ENCODE results near the gene NAT9.

The NAT9 gene

GRCh38 chr17:74778960-74779359, 2.8 kb upstream of the NAT9 start:
- no peak for DNase-seq

DNA sequence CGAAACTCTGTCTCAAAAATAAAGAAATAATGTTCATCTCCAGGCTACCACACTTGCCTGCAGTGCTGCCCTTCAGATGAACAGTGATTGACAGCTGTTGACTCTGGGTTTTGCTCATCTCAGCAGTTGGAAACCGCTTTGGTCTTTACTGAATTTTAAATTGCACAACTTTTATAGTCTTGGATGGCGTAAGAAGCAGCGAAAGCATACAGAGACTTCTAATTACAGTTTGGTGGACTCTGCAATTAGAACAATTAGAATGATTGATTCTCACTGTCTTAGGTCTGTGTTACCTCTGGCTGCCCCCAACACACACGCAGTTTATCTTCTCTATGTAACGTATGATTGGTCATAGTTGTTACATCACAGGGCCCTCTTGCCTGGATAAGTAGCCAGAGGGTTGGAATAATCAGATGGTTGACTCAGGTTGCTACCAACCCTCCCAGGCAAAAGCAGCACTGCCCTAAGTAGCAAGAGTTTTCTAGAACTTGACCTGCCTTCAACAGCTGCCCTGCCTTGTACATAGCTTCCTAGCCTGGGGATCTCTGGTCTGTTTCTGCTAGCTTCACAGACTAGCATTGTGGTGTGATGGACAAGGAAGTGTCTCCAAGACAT, 1.9 kb upstream of the NAT9 start:
- DNase-seq, result no peak

DNA sequence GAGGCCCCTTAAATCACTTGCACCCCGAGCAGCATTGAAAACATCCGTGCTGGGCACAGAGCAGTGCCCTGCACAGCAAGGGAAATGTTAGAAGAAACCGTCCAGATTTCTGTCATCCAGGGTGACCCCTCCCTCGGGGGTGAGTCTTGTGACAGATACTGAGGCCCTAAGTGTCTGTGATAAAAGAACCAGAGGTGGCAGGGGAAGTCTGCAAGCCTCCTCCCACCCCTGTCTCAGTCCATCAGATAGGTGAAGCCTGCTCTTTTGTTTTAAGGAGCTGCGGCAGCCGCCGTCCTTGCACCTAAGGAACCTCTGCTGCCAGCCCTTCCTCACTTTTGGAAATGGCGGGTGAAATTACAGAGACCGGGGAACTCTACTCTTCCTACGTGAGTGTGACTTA, 845 bp upstream of the NAT9 start:
- no peak for DNase-seq

DNA sequence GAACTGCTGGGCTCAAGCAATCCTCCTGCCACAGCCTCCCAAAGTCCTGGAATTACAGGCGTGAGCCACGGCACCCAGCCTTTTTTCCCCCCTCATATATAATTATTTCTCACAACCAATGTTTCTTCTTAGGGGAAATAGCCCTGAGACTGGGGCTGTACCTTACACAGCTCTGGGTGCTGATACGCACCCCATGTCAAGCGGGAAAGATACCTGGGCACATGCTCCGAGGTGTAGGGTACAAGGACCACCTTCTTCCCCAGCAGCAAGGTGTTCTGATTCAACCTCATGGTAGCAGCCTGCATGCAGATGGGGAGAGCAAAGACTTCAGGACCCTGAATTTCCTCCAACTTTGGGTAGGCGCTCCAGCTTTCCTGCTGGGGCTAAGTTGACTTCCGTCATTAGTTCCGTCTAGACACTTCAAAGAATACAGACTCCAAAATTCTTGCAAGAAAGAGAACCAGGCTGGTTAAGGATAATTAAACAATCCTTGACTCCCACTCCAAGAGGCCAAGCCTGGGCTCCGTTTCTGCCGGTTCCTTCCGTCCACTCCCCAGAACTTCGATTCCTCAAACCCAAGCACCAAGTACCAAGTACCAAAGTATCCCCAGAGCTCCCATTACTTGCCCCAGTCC, 619 bp downstream of the NAT9 start:
- DNase-seq, result no peak

DNA sequence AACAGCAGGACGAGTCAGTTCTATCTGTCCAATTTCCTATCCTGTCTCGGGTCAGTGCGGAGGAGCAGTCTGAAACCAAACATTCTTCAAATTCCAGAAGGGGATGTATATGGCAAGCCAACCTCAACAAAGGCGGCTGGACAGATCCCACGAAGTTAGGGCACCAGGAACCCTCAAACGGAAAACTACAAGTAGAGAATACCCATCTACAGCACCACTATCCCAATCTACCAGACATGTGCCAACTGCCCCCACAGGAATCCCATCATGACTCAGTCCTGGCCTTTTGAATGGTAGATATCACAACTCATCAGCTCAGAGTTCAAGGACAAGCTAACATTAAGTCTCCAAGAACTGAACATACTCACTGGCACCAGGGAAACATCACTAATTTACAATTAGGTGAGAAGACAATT, 2.3 kb downstream of the NAT9 start:
- DNase-seq, result no peak

DNA sequence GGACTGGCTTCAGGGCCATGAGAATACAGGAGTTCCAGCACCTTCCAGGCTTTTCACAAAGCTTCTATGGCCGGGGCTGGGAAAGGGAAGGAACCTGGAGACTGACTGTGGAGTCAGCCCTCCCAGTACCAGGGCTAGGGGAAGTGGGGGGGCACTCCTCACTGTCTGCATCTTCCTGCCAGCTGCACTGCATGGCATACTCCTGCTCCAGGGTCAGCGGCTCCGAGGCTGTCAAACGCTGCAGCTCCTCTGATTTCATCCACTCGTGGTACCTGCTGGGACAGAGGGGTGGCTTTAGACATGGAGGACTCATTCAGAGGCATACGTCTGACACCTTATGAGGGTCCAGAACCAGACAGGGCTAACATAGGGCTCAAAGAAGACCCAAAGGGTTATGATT, 2.7 kb downstream of the NAT9 start:
- no peak for DNase-seq

DNA sequence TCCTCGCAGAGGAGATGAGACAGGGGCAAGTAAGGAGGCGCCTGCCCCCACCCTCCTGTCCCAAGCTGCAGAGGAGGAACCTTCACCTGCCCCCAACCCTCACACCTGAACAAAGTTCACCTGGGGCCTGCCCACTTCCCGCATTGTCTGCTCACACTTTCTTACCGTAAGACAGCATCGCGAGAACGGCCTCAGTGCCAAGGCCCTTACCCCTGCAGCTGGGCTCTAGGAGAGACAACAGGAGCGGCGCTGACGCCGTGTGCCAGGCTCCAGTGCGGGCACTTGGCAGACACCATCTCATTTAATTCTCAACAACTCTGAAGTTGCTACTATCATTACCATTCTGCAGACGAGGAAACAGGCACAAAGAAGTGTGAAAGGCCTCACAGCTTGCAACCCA, 4.1 kb downstream of the NAT9 start:
- DNase-seq, result no peak

DNA sequence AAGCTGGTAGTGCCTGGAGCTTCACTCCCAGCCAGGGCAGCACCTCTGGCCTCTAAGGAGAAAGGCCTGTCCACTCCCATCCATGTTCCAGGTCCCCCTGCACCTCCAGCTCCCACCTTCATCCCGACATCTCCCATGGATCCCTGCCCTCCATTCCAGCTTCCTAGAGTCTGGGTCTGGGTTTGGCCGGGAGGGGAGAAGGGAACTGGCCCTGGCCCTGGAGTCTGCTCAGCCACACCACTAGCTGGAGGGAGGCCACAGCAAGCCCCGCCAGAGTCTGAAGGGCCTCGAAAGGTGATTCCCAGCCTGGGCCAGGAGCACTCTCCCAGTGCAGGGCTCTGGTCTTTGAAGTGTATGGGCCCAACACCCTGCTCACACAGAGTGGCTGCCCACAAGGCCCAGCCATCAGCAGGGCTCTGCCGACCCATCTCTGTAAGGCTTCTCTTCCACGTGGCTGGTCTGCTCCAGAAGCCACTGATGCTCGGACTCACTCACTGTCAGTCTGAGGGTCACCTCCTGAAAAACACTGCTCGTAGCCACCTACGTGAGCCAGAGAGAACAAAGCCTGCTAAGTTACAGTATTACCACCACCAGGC, 4.7 kb downstream of the NAT9 start:
- no peak for DNase-seq

DNA sequence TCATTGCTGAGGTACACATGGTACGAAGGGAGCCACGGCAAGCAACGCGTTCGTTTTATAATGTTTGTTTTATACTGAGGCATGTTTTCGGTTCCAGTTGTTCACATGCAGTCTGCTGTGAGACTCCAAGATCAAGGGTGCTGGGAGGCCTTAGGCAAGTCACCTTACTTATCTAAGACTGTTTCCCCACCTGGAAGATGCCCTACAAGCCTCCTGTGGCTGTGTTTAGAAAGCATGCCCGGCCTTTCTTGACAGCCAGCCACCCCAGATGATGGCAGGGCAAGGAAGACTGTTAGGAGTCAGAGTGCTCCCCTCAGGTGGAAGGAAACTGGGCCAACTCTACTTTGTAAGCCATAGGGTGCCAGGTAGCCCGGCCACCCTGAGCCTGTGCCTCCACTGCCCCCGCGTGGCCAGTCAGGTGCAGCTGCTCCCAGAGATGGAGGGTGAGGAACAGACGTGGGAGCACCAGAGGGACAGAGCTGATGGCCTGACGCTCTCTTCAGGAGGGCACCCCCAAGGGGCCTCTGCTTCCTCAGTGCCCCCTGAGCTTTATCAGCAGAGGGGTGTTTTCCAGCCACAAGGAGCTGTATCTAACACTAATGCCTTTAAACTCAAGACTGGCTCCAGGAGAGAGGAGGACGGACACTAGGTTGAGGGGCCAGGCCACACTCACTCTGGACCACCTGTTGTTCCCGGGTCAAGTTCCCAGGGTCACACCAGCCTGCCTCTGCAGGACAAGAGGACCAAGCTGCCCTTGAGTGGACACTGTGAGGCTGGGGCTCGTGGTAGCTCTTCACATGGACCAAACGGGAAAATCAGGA, 5.4 kb downstream of the NAT9 start:
- DNase-seq, result no peak

DNA sequence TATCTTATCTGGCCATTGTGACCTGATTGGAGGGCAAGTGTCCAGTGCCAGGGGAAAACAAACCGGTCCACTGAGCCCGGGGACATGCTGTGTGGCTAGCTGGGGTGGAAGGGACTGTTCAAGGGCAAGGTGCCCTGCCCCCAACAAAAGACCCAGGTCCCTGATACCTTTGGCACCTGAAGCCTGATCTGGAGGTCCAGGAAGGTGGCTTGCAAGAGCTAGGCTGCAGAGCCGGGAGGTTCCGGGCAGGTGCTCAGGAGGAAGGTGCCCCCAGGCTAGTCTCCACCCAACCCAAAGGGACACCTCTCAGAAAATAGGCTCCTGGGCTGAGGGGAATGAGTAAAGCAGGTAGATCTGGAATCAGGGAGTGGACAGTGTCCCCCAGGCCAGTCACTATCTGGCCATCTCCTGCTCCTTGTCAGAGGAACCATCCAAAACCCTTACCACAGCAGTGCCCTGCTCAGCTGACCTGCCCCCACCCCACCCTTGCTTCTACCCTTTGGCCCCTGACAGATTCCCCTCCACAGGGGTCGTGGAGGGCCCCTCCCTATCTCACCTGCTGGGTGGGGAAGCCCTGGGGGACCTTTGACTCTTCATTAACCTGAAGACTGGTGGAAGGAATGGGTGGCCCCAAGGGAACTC, 6.2 kb downstream of the NAT9 start:
- DNase-seq, result no peak

- DNase-seq, result no peak
Measured at GRCh38 chr17:74769266-74769855, 6.8 kb downstream of the NAT9 start.

GRCh38 chr17:74768763-74769114, 7.4 kb downstream of the NAT9 start:
- DNase-seq, result no peak

DNA sequence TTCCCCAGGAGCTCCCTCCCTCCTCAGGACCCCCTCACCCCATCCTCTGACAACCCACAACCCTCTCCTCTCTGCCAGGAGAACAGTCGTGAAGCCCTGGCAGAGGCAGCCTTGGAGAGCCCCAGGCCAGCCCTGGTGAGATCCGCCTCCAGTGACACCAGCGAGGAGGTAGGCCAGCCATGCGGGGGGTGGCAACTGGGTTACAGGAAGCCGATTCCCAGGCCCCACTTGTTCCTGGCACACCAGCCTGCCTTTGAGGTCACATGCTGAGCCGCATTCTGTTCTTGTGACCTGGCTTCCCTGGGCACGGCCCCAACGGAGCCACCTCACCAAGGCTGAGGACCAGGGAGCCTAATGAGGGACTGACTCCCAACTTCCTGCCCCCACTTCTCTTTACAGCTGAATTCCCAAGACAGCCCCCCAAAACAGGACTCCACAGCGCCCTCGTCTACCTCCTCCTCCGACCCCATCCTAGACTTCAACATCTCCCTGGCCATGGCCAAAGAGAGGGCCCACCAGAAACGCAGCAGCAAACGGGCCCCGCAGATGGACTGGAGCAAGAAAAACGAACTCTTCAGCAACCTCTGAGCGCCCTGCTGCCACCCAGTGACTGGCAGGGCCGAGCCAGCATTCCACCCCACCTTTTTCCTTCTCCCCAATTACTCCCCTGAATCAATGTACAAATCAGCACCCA, 7.9 kb downstream of the NAT9 start:
- no peak for DNase-seq

GRCh38 chr17:74767111-74767516, 9.0 kb downstream of the NAT9 start:
- DNase-seq, result no peak

GRCh38 chr17:74766413-74766812, 9.7 kb downstream of the NAT9 start:
- DNase-seq, result no peak

GRCh38 chr17:74764751-74765286, 11.3 kb downstream of the NAT9 start:
- DNase-seq, result no peak

- no peak for DNase-seq
Measured at GRCh38 chr17:74763565-74764387, 12.4 kb downstream of the NAT9 start.

DNA sequence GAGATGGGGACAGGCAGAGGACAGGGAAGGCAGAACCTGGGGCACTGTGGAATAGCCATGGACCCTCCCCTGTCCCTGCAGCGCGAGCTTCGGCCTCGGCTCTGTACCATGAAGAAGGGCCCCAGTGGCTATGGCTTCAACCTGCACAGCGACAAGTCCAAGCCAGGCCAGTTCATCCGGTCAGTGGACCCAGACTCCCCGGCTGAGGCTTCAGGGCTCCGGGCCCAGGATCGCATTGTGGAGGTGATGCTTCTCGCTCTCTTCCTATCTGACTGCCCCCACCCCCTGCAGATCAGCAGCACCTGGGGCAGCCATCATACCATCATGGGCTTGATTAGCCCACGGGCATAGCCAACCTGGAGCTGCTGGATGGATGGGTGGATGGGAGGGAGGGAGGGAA, 14.2 kb downstream of the NAT9 start:
- no peak for DNase-seq

- no peak for DNase-seq
Measured at GRCh38 chr17:74761419-74761818, 14.7 kb downstream of the NAT9 start.

DNA sequence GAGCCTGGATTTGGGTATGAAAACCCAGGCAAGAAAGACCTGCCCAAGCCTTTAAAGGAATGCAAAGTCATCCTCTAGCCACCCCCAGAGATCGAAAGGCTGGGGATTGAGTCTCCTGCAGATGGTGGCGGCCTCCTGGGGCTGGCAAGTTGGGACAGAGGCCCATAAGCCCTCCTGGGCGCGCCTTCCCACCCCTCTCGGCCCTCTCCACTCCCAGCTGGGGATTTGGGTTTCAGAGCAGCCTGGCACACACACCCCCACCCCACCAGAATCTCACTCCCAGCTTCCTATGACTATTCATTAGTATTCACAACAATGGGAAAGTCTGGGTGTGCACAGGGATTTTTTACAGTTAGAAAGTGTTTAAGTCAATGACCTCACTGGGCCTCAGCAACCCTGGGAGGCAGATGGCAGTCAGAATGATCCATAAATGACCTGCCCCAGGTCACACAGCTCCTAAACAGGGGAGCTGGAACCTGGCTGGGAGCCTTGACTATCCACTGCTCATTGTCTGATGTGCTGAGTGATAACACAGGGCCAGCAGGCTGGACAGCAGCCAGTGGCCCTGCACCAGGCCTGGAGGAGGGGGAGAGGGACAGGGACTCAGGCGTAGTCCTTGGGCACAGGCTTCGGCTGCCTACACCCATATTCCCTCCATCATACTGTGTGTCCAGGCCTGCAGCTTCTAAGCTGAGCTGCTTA, 15.6 kb downstream of the NAT9 start:
- no peak for DNase-seq

- no peak for DNase-seq
Measured at GRCh38 chr17:74759941-74760340, 16.2 kb downstream of the NAT9 start.

Data from cortex of kidney (tissue), 1 donor.